ENCODE data around the gene AGBL1.

DNA sequence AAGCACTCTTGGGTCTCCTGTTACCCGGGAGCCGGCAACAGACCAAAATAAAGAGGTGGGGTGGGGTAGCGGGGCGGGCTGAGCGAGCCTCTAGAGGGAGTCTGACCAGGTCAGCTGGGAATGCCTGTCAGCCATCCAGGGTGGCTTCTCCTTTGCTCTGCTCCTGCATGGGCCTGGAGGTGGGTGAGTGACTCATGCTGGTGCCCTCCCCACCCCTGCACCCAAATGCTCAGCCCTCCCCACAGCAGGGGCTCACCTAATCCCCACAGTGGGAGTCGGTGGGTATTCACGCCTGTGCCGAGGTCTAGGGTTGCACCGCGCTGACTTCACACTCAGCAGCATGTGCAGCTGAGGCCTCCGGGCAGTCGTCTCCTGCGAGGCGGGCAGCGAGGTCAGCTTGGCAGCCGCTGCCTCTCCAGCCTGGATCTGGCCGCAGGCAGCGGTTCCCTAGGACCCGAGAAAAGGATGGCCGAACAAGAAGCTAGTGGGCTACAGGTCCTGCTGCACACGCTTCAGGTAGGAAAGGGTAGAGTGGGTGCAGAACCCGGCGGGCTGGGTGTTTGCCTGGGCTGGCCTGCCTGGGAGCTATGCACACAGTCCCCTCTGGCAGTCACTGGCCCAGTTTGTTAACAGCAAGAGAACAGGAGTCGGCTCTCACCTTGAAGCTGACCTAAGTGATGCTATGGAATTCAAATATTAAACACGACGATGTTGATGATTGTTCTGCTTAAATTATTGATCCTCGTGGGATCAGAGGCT is at the start of gene AGBL1:
- TF ChIP-seq ZNF302 (CRISPR knock-in tag; IDR thresholded peaks at IDR 0.05): no peak
- TF ChIP-seq, protein P1, sequence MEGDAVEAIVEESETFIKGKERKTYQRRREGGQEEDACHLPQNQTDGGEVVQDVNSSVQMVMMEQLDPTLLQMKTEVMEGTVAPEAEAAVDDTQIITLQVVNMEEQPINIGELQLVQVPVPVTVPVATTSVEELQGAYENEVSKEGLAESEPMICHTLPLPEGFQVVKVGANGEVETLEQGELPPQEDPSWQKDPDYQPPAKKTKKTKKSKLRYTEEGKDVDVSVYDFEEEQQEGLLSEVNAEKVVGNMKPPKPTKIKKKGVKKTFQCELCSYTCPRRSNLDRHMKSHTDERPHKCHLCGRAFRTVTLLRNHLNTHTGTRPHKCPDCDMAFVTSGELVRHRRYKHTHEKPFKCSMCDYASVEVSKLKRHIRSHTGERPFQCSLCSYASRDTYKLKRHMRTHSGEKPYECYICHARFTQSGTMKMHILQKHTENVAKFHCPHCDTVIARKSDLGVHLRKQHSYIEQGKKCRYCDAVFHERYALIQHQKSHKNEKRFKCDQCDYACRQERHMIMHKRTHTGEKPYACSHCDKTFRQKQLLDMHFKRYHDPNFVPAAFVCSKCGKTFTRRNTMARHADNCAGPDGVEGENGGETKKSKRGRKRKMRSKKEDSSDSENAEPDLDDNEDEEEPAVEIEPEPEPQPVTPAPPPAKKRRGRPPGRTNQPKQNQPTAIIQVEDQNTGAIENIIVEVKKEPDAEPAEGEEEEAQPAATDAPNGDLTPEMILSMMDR (IDR thresholded peaks at IDR 0.05): no peak
- no peak for TF ChIP-seq POLR2A (IDR thresholded peaks at IDR 0.05; ENCODE audit: low read length)
- TF ChIP-seq, protein P2, sequence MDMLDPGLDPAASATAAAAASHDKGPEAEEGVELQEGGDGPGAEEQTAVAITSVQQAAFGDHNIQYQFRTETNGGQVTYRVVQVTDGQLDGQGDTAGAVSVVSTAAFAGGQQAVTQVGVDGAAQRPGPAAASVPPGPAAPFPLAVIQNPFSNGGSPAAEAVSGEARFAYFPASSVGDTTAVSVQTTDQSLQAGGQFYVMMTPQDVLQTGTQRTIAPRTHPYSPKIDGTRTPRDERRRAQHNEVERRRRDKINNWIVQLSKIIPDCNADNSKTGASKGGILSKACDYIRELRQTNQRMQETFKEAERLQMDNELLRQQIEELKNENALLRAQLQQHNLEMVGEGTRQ (IDR thresholded peaks at IDR 0.05): no peak
- no peak for TF ChIP-seq MYC (IDR thresholded peaks at IDR 0.05; ENCODE audit: borderline replicate concordance, low read length)
- no peak for TF ChIP-seq EP300 (IDR thresholded peaks at IDR 0.05)
- TF ChIP-seq, protein P3, sequence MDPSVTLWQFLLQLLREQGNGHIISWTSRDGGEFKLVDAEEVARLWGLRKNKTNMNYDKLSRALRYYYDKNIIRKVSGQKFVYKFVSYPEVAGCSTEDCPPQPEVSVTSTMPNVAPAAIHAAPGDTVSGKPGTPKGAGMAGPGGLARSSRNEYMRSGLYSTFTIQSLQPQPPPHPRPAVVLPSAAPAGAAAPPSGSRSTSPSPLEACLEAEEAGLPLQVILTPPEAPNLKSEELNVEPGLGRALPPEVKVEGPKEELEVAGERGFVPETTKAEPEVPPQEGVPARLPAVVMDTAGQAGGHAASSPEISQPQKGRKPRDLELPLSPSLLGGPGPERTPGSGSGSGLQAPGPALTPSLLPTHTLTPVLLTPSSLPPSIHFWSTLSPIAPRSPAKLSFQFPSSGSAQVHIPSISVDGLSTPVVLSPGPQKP (IDR thresholded peaks at IDR 0.05; ENCODE audit: low read depth, low read length): no peak
- no peak for TF ChIP-seq FOSB (CRISPR knock-in tag; IDR thresholded peaks at IDR 0.05)

Measured in A549 (cell line).